ENCODE results near the gene CNOT4. TPM values are rescaled to one million over a fixed set of nuclear protein-coding genes. Genes with fewer than 3 reads are reported as not detected.
A peak's percentile ranks its signal among the peaks of the same experiment; 100 is the strongest.

Gene CNOT4, protein sequence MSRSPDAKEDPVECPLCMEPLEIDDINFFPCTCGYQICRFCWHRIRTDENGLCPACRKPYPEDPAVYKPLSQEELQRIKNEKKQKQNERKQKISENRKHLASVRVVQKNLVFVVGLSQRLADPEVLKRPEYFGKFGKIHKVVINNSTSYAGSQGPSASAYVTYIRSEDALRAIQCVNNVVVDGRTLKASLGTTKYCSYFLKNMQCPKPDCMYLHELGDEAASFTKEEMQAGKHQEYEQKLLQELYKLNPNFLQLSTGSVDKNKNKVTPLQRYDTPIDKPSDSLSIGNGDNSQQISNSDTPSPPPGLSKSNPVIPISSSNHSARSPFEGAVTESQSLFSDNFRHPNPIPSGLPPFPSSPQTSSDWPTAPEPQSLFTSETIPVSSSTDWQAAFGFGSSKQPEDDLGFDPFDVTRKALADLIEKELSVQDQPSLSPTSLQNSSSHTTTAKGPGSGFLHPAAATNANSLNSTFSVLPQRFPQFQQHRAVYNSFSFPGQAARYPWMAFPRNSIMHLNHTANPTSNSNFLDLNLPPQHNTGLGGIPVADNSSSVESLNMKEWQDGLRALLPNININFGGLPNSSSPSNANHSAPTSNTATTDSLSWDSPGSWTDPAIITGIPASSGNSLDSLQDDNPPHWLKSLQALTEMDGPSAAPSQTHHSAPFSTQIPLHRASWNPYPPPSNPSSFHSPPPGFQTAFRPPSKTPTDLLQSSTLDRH
- 10 to 100 TPM; 11.9 to 12.2 TPM for total RNA-seq

DNA sequence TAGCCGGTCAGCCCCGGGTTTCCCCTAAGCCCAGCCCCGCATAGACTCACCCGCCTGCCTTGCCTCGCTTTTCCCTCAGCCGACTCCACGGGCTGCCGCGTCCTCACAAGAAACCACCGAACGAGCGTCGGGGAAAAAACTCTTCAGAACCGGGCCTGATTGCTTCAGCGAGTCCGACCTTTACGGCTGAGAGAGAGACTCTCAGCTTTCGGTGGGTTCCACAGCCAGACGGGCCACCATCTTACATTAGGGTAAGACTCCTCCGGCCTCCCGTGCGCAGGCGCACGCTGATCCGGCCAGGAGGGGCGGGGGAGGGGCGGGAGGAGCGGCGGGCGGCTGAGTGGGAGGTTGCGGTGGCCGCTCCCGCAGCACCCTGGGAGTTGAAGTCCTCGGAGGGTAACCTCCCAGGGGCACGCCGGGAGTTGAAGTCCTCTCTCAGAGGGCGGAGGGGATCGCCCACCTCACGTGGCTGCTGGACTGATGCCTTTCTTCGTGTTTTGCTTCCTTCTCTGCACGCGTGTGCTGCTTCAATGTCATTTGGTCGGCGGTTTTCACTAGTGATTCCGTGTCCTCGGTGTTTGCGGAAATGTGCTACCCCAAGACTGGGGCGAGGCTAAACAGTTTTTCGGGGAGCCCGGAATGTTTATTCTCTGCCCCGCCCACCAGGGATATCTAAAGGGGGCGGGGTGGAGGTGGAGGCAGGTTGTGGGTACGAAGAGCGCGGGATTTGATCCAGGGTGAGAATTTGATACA, at the start of gene CNOT4:
Gene CNOT4, minus strand, starts transcription at position 264 of the 753 bp plus-strand sequence. CDS start 71,771 bp downstream, outside the sequence.
- Histone ChIP-seq H3K27me3 (no peaks in the 10 kb centered on the region), H3K36me3 (replicated peaks in 1 of 2; ENCODE audit: insufficient read depth in 1 of 2, low read depth in 2 of 2) (no peaks in the 10 kb centered on the region), H3K4me3 (peak within 1 kb of the TSS; percentile 51 to 75), H3K9me3 (no peaks in the 10 kb centered on the region), H3K4me1 (peaks cover 20% of the 10 kb centered on the region), H3K27ac (peak within 1 kb of the TSS; percentile 86 to 94 (median 90))
- 0% methylated on average over 23 to 55 of the region's 55 CpGs for WGBS, 2 donors
- intact Hi-C loops (cut with DNase I), result no loop called here
- TF ChIP-seq, protein P1, sequence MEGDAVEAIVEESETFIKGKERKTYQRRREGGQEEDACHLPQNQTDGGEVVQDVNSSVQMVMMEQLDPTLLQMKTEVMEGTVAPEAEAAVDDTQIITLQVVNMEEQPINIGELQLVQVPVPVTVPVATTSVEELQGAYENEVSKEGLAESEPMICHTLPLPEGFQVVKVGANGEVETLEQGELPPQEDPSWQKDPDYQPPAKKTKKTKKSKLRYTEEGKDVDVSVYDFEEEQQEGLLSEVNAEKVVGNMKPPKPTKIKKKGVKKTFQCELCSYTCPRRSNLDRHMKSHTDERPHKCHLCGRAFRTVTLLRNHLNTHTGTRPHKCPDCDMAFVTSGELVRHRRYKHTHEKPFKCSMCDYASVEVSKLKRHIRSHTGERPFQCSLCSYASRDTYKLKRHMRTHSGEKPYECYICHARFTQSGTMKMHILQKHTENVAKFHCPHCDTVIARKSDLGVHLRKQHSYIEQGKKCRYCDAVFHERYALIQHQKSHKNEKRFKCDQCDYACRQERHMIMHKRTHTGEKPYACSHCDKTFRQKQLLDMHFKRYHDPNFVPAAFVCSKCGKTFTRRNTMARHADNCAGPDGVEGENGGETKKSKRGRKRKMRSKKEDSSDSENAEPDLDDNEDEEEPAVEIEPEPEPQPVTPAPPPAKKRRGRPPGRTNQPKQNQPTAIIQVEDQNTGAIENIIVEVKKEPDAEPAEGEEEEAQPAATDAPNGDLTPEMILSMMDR (IDR thresholded peaks at IDR 0.05), result no peak
- TF ChIP-seq POLR2A (IDR thresholded peaks at IDR 0.05), result peak; percentile 57 to 80 (median 79)
- DNase-seq (peak; percentile 96 to 97 (median 97)), ATAC-seq (peak; percentile 96)

DNA sequence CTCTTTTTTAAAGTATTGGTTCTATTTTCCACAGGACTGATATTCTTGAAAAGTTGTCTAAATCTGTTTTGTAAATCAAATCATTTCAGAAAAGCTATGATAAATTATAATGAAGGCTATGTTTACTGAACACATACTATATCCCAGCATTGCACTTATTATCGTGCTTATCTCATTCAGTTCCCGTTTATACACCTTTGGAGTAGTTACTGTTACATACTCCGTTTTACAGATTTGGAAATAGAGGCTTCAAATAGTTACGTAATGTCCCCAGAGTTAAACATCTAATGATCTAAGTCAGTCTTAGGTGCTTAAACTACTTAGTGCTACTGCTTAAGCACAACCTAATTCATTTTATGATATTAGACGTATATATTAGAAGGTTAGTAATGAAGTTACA, 49.0 kb upstream of the CNOT4 start:
- Histone ChIP-seq H3K27ac (peak overlapping the region in 2 of 4 donors; percentile 91), H3K36me3 (replicated peaks in 1 of 2; ENCODE audit: insufficient read depth in 1 of 2, low read depth in 2 of 2) (no peaks in the 10 kb centered on the region), H3K9me3 (no peaks in the 10 kb centered on the region), H3K27me3 (no peaks in the 10 kb centered on the region), H3K4me3 (peak overlapping the region in 1 of 2 donors; percentile 58), H3K4me1 (peaks cover 4% of the 10 kb centered on the region)
- TF ChIP-seq POLR2A (IDR thresholded peaks at IDR 0.05), result no peak
- TF ChIP-seq, protein P1 (IDR thresholded peaks at IDR 0.05), result no peak
- no peak for ATAC-seq
- no peak for DNase-seq
- WGBS, 2 donors, result 31 to 37% methylated on average over 5 of the region's 5 CpGs
- intact Hi-C loops (cut with DNase I), result no loop called here

DNA sequence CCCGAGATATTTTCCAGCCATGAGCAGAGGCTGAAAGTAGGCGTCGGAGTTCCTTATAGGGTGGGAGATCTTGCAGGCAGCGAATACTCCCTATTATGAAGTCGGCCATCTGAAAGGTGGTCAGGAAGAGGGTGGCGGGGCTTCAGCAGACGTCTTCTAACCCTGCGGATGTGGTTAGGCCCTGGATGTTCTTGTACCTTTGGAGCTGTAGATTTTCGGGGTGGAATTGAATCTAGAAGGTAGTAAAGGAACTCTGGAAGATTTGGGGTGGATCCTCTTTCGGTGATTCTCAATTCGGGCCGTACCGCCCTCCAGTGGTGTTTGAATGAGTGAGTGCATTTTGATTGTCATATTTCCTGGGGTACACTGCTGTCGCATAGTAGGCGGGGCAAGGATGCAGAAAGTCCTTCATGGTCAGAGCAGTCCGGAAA, 48.5 kb upstream of the CNOT4 start:
- no peaks in the 10 kb centered on the region for H3K9me3 ChIP-seq
- TF ChIP-seq, protein P1 (IDR thresholded peaks at IDR 0.05), result peak in 5 of 7 experiments; percentile 17 to 47 (median 34)
- TF ChIP-seq POLR2A (IDR thresholded peaks at IDR 0.05), result no peak
- intact Hi-C loops (cut with DNase I), result no loop called here
- DNase-seq, result peak; percentile 19 to 50 (median 27)
- peak overlapping the region in 3 of 4 donors; percentile 87 to 91 (median 91) for H3K27ac ChIP-seq
- H3K36me3 ChIP-seq (replicated peaks in 1 of 2; ENCODE audit: insufficient read depth in 1 of 2, low read depth in 2 of 2), result no peaks in the 10 kb centered on the region
- peaks cover 4% of the 10 kb centered on the region for H3K4me1 ChIP-seq
- 0 to 1% methylated on average over 16 of the region's 16 CpGs for WGBS, 2 donors
- H3K4me3 ChIP-seq, result peak overlapping the region; percentile 52 to 58
- no peaks in the 10 kb centered on the region for H3K27me3 ChIP-seq
- peak; percentile 34 for ATAC-seq

DNA sequence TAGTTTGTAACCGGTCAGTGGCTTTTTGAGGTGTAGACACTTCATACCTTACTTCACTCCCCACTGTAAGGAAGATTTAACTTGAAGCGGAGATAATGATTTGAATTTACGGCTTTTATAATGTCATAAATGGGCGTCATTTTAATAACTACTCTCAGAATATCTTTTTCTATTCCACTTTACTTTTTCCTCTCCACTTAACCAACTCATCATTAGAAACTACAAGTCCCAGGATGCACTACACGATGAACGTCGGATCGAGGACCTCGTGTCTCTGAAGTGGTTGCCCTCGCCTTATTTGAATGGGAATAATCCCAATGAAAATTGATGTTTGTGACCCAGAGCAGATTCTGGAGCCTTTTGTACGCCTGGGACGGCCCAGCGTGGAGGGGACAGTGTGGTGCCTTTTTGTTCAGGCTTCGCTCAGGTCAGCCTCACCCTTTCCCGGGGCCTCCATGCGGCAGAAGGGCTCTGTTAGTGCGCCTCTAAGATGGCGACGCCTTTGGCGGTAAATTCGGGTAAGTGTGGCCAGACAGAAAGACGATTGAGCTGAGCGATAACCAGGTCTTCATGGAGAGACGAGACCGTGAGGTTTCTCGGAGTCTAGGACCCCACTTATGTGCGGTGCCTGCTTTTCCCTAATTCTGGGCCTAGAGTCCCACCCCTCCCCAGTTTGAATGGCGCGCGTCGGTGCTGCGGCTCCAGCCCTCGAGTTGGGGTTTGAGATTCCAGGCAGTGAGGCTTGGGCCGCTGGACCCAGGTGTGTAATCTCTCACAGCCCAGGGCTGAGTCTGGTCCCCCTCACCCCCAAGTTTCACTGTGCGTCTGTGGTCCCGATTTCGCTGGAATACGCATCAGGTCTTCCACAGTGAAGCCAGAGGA, 47.8 kb upstream of the CNOT4 start, which contains the start of gene NUP205:
Gene NUP205, plus strand, starts transcription at position 463 of the 882 bp plus-strand sequence. Its CDS starts 28 bp downstream, at position 491.
- H3K36me3 ChIP-seq (replicated peaks in 1 of 2; ENCODE audit: insufficient read depth in 1 of 2, low read depth in 2 of 2), result no peaks in the 10 kb centered on the region
- DNase-seq (peak; percentile 51 to 69 (median 60)), ATAC-seq (peak; percentile 93)
- peak within 1 kb of the TSS; percentile 87 to 98 (median 91) for H3K27ac ChIP-seq
- H3K4me1 ChIP-seq, result peaks cover 4% of the 10 kb centered on the region
- H3K27me3 ChIP-seq, result no peaks in the 10 kb centered on the region
- intact Hi-C loops (cut with DNase I), result no loop called here
- H3K4me3 ChIP-seq, result peak within 1 kb of the TSS; percentile 52 to 58
- H3K9me3 ChIP-seq, result no peaks in the 10 kb centered on the region
- 2 to 5% methylated on average over 15 to 38 of the region's 38 CpGs for WGBS, 2 donors
- TF ChIP-seq POLR2A (IDR thresholded peaks at IDR 0.05), result peak; percentile 15 to 69 (median 62)
- TF ChIP-seq, protein P1 (IDR thresholded peaks at IDR 0.05), result peak in 4 of 7 experiments; percentile 27 to 48 (median 41)

Measured in body of pancreas (tissue), 4 donors.